H9 (cell line): ENCODE measurements around the gene SLC23A1. TPM values are rescaled to one million over a fixed set of nuclear protein-coding genes. Genes with fewer than 3 reads are reported as not detected.

Experiments
- DNase-seq: peaks from one replicate; pipeline ENCODE4 v3.0.0-alpha.2; 2017
- H2AFZ ChIP-seq: one replicate; pipeline ENCODE4 v1.6.1; 2013; ENCODE audit warnings: mild to moderate bottlenecking, low read length, control low read depth, moderate library complexity
- H2AK5ac ChIP-seq: 2 replicates; pipeline ENCODE4 v1.6.1; 2013; ENCODE audit warnings: low read length, control low read depth, mixed read lengths; ENCODE audit not compliant: insufficient read length
- H2BK120ac ChIP-seq: one replicate; pipeline ENCODE4 v1.6.1; 2013; ENCODE audit warnings: low read depth, mild to moderate bottlenecking, low read length, control low read depth, inconsistent platforms; ENCODE audit not compliant: poor library complexity, severe bottlenecking
- H2BK12ac ChIP-seq: 2 replicates; pipeline ENCODE4 v1.6.1; 2013; ENCODE audit warnings: low read length, control low read depth, mixed read lengths, low read depth; ENCODE audit not compliant: insufficient read length
- H2BK15ac ChIP-seq: 2 replicates; pipeline ENCODE4 v1.6.1; 2013; ENCODE audit warnings: low read depth, low read length, control low read depth
- H2BK20ac ChIP-seq: one replicate; pipeline ENCODE4 v1.6.1; 2013; ENCODE audit warnings: low read depth, mild to moderate bottlenecking, low read length, control low read depth, inconsistent platforms; ENCODE audit not compliant: poor library complexity, severe bottlenecking
- H2BK5ac ChIP-seq: 2 replicates; pipeline ENCODE4 v1.6.1; 2013; ENCODE audit warnings: low read length, control low read depth, mixed read lengths; ENCODE audit not compliant: insufficient read length
- H3K14ac ChIP-seq: 2 replicates; pipeline ENCODE4 v1.6.1; 2013; ENCODE audit warnings: low read length, control low read depth; ENCODE audit not compliant: insufficient read depth
- H3K18ac ChIP-seq: 2 replicates; pipeline ENCODE4 v1.6.1; 2013; ENCODE audit warnings: low read depth, mild to moderate bottlenecking, mixed read lengths, low read length, control low read depth; ENCODE audit not compliant: insufficient read length
- H3K23ac ChIP-seq: 2 replicates; pipeline ENCODE4 v1.6.1; 2013; ENCODE audit warnings: low read length, control low read depth, mixed read lengths, low read depth; ENCODE audit not compliant: insufficient read length
- H3K23me2 ChIP-seq: 2 replicates; pipeline ENCODE4 v1.6.1; 2013; ENCODE audit warnings: low read depth, mild to moderate bottlenecking, mixed read lengths, low read length, control low read depth; ENCODE audit not compliant: insufficient read length, poor library complexity, severe bottlenecking
- H3K27ac ChIP-seq: 2 replicates; pipeline ENCODE4 v1.5.1; 2013; ENCODE audit warnings: low read length, control low read depth, mixed read lengths, low read depth; ENCODE audit not compliant: insufficient read length
- H3K27me3 ChIP-seq: 2 replicates; pipeline ENCODE4 v1.6.1; 2013; ENCODE audit warnings: low read length, control low read depth, inconsistent platforms; ENCODE audit not compliant: insufficient read depth
- H3K4ac ChIP-seq: 2 replicates; pipeline ENCODE4 v1.6.1; 2013; ENCODE audit warnings: low read depth, mild to moderate bottlenecking, control low read depth, inconsistent platforms, low read length, moderate library complexity
- H3K4me1 ChIP-seq: 2 replicates; pipeline ENCODE4 v1.6.1; 2013; ENCODE audit warnings: low read length, control low read depth, inconsistent platforms; ENCODE audit not compliant: insufficient read depth
- H3K4me2 ChIP-seq: 2 replicates; pipeline ENCODE4 v1.6.1; 2013; ENCODE audit warnings: low read length, control low read depth, mixed read lengths; ENCODE audit not compliant: insufficient read length, insufficient read depth
- H3K56ac ChIP-seq: 2 replicates; pipeline ENCODE4 v1.6.1; 2013; ENCODE audit warnings: low read depth, mild to moderate bottlenecking, mixed read lengths, low read length, control low read depth; ENCODE audit not compliant: insufficient read length
- H3K79me1 ChIP-seq: 2 replicates; pipeline ENCODE4 v1.6.1; 2013; ENCODE audit warnings: low read depth, mild to moderate bottlenecking, moderate library complexity, low read length, control low read depth, inconsistent platforms; ENCODE audit not compliant: insufficient read depth, poor library complexity, severe bottlenecking
- H3K79me2 ChIP-seq: 2 replicates; pipeline ENCODE4 v1.6.1; 2013; ENCODE audit warnings: low read length, control low read depth, inconsistent platforms; ENCODE audit not compliant: insufficient read depth
- H3K9ac ChIP-seq: 2 replicates; pipeline ENCODE4 v1.6.1; 2013; ENCODE audit warnings: low read length, control low read depth, mixed read lengths; ENCODE audit not compliant: insufficient read length; ENCODE audit errors: extremely low read depth
- H3K9me3 ChIP-seq: one replicate; pipeline ENCODE4 v1.6.1; 2013; ENCODE audit warnings: low read depth, low read length, inconsistent platforms; ENCODE audit not compliant: control insufficient read depth
- H3T11ph ChIP-seq: one replicate; pipeline ENCODE4 v1.6.1; 2013; ENCODE audit warnings: mild to moderate bottlenecking, low read length, control low read depth, inconsistent platforms
- H4K20me1 ChIP-seq: one replicate; pipeline ENCODE4 v1.6.1; 2013; ENCODE audit not compliant: control insufficient read depth, insufficient read length, insufficient read depth
- H4K5ac ChIP-seq: 2 replicates; pipeline ENCODE4 v1.6.1; 2013; ENCODE audit warnings: low read depth, mild to moderate bottlenecking, mixed read lengths, low read length, control low read depth; ENCODE audit not compliant: insufficient read length
- H4K8ac ChIP-seq: replicated peaks from 2 replicates; pipeline ENCODE4 v1.6.1; 2013; ENCODE audit warnings: low read length, control low read depth, mixed read lengths, low read depth; ENCODE audit not compliant: insufficient read length
- H4K91ac ChIP-seq: 2 replicates; pipeline ENCODE4 v1.6.1; 2013; ENCODE audit warnings: low read depth, mild to moderate bottlenecking, moderate library complexity, mixed read lengths, low read length, control low read depth; ENCODE audit not compliant: insufficient read length
- H3K27ac Mint-ChIP-seq, 3 experiments: 2 replicates in 2 of 3; 3 replicates in 1 of 3; pipeline ENCODE4 v1.8.0; 2020 to 2021; ENCODE audit warnings: mixed read lengths in 3 of 3, mild to moderate bottlenecking in 1 of 3, moderate library complexity in 1 of 3
- H3K27me3 Mint-ChIP-seq: 2 replicates; pipeline ENCODE4 v1.8.0; 2021; ENCODE audit warnings: low read depth, mild to moderate bottlenecking, moderate library complexity, mixed read lengths
- H3K36me3 Mint-ChIP-seq, 3 experiments: 2 replicates in 2 of 3; 3 replicates in 1 of 3; pipeline ENCODE4 v1.8.0; 2020 to 2021; ENCODE audit warnings: low read depth in 3 of 3, mixed read lengths in 3 of 3; ENCODE audit not compliant: insufficient read depth in 1 of 3
- H3K4me1 Mint-ChIP-seq, 2 experiments: 2 replicates each; pipeline ENCODE4 v1.8.0; 2020; ENCODE audit warnings: mixed read lengths in 2 of 2
- H3K4me3 Mint-ChIP-seq, 2 experiments: 2 replicates in 1 of 2; 3 replicates in 1 of 2; pipeline ENCODE4 v1.8.0; 2020 to 2021; ENCODE audit warnings: mild to moderate bottlenecking in 2 of 2, mixed read lengths in 2 of 2, moderate library complexity in 1 of 2
- H3K9me3 Mint-ChIP-seq, 2 experiments: 2 replicates in 1 of 2; 3 replicates in 1 of 2; pipeline ENCODE4 v1.8.0; 2020; ENCODE audit warnings: mild to moderate bottlenecking in 2 of 2, mixed read lengths in 2 of 2, moderate library complexity in 1 of 2
- WGBS: extraction: QIAGEN DNeasy Blood & Tissue Kit; methylation state at CpG from one replicate; pipeline ENCODE4 v1.1.7; 2013; ENCODE audit warnings: missing lambda C conversion rate, low lambda C conversion rate, mixed read lengths; ENCODE audit not compliant: insufficient read length; ENCODE audit errors: extremely low coverage; 5-methylcytosine and 5-hydroxymethylcytosine counted together
- total RNA-seq: library from RNA; stranded (reverse); gene quantifications from 2 replicates; pipeline ENCODE4 v1.2.1, GENCODE V29; 2021
- TF ChIP-seq, protein P1 (sequence below): fragments of 200-600 bp; sonication (generic); conservative IDR thresholded peaks from 3 replicates; pipeline ENCODE4 v1.8.0; 2021; ENCODE audit warnings: antibody characterized with exemption, mild to moderate bottlenecking

SLC23A1 gene
- total RNA-seq, 1 experiment from 2014 or later, result not detected

DNA sequence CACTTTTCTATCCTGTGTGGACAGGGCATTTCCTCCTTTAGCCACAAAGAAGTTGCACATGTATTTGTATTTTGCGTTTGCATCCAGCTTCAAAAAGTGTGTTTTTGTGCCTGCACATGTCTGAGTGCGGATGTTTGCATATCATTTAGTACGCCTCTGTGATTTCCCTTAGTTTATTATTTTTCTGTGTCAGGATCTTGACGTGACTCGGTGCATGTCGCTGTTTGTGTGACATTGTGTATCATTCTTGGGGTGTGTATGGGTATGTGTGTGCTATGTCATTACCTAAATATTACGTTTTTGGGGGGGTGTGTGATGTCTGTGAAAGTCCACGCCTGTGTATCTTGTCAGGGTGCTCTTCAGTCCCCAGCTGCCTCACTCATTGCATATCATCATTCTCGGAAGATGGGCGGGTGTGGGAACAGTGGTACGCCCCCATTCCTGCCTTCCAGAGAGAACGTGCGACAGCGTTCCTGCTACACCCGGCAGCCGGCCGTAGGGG, 41.9 kb downstream of the SLC23A1 start:
- Histone ChIP-seq H3K4me2 (peak overlapping the region; percentile 73), H3K56ac (no peak overlapping the region), H2AFZ (no peak overlapping the region), H3K79me2 (peaks cover 32% of the 10 kb centered on the region), H2BK12ac (no peak overlapping the region), H3K23me2 (peaks cover 7% of the 10 kb centered on the region), H3K18ac (no peak overlapping the region), H2AK5ac (no peak overlapping the region), H3K4ac (no peak overlapping the region), H3K4me1 (no peaks in the 10 kb centered on the region; the same call in none of the 2 replicates), H2BK5ac (no peak overlapping the region), H3T11ph (no peak overlapping the region), H3K14ac (no peak overlapping the region), H2BK20ac (no peak overlapping the region), H4K91ac (no peak overlapping the region), H3K23ac (no peak overlapping the region), H3K27ac (no peak overlapping the region), H2BK120ac (no peak overlapping the region), H4K8ac (no peak overlapping the region), H4K5ac (no peak overlapping the region), H4K20me1 (no peaks in the 10 kb centered on the region), H3K27me3 (no peaks in the 10 kb centered on the region), H3K9ac (no peak overlapping the region), H3K79me1 (peaks cover 4% of the 10 kb centered on the region), H2BK15ac (no peak overlapping the region), H3K9me3 (no peaks in the 10 kb centered on the region)
- H3K27ac Mint-ChIP-seq, result peak overlapping the region; percentile 99 to 100 (median 100); a peak in 4 of 7 replicates
- no peaks in the 10 kb centered on the region; a peak in 1 of 5 replicates for H3K9me3 Mint-ChIP-seq
- peak overlapping the region; percentile 95 to 99 for H3K4me3 Mint-ChIP-seq
- DNase-seq, result no peak
- peaks cover 16 to 33% (median 29%) of the 10 kb centered on the region in 3 experiments; a peak in 6 of 7 replicates for H3K36me3 Mint-ChIP-seq
- no CpG with 5 or more reads among the region's 17 CpGs for WGBS
- peaks cover 18 to 24% of the 10 kb centered on the region in 2 experiments for H3K4me1 Mint-ChIP-seq
- peaks cover 3% of the 10 kb centered on the region for H3K27me3 Mint-ChIP-seq
- TF ChIP-seq, protein P1, sequence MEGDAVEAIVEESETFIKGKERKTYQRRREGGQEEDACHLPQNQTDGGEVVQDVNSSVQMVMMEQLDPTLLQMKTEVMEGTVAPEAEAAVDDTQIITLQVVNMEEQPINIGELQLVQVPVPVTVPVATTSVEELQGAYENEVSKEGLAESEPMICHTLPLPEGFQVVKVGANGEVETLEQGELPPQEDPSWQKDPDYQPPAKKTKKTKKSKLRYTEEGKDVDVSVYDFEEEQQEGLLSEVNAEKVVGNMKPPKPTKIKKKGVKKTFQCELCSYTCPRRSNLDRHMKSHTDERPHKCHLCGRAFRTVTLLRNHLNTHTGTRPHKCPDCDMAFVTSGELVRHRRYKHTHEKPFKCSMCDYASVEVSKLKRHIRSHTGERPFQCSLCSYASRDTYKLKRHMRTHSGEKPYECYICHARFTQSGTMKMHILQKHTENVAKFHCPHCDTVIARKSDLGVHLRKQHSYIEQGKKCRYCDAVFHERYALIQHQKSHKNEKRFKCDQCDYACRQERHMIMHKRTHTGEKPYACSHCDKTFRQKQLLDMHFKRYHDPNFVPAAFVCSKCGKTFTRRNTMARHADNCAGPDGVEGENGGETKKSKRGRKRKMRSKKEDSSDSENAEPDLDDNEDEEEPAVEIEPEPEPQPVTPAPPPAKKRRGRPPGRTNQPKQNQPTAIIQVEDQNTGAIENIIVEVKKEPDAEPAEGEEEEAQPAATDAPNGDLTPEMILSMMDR, result no peak
